ENCODE results near the gene C2orf76.

DNA sequence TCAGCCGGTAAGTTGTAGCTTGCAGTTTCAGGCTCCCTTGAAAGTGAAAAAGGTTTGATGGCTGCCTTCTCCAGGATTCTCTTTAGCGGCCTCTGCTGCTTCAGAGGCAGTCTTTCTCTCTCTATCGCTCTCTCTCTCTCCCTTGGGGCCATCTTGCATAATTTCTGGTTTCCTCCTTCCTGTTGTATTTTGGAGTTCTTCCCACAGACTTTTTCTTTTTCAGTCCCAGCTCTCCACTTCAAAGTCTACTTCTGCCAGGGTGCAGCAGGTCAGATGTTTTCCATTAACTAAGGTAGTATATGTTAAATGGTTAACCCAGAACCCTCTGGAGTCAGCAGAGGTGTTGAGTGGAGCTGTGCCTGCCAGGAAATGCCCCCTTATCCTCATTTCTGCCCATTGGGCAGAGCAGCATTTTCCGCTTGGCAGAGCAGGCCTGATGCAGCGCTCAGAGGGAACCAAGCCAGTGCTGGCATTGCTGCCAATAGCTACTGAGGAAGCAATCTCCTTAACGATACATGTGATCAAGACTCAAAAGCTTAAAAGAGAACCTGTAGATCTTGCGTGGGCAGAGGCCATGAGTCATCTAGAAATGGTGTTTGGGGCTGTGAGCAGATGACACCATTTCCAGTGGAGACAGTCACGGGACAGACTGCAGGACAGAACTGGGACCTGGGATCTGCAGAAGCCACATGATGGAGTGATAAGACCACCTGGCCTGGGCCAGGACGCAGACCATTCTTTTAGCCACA lies 20.9 kb upstream of the C2orf76 start:
- TF ChIP-seq POLR2AphosphoS5 (IDR thresholded peaks at IDR 0.05; ENCODE audit: borderline replicate concordance, low read depth, low read length) (peak; percentile 65; the same call in 1 of the 2 replicates), EZH2 (IDR thresholded peaks at IDR 0.05) (no peak), FOXP2 (optimal IDR thresholded peaks at IDR 0.05; ENCODE audit: control extremely low read depth, extremely low read length, insufficient read depth) (peak; percentile 25)
